ENCODE data around the gene CD9.

CD9 gene

DNA sequence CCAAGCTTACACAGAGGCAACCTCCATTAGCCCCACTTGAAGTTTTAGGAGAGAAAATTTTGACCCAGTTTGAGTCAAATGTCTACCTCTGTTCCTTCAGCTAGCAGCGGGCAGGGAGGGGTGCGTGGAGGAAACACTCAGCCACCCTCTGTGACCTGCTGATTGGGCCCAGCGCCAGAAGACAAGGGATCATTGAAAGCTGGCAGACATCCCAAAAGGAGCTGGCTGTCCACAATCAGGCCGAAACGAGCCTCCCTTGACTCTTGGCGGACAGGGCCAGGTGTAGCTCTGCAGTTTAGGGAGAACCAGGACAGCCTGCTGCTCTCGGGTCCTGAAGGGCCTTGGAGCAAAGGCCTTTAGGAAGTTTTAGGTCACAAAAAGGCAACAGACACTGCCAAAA is 41.3 kb downstream of the CD9 start:
- Histone ChIP-seq H3K9me3 (ENCODE audit: control insufficient read depth, insufficient read depth, low read length) (no peaks in the 10 kb centered on the region), H3K4me3 (ENCODE audit: low read length) (no peak overlapping the region), H3K36me3 (ENCODE audit: control insufficient read depth, insufficient read depth, low read length) (peaks cover 3% of the 10 kb centered on the region; the same call in 1 of the 2 replicates), H3K27me3 (ENCODE audit: control insufficient read depth, insufficient read depth, low read length) (no peaks in the 10 kb centered on the region), H3K27ac (ENCODE audit: low read length) (no peak overlapping the region), H3K4me1 (ENCODE audit: control insufficient read depth, insufficient read depth, low read length) (no peaks in the 10 kb centered on the region)
- WGBS (ENCODE audit: insufficient coverage, insufficient read length) = no CpG with 5 or more reads among the region's 7 CpGs
- DNase-seq (ENCODE audit: low read depth, low spot score) = no peak

DNA sequence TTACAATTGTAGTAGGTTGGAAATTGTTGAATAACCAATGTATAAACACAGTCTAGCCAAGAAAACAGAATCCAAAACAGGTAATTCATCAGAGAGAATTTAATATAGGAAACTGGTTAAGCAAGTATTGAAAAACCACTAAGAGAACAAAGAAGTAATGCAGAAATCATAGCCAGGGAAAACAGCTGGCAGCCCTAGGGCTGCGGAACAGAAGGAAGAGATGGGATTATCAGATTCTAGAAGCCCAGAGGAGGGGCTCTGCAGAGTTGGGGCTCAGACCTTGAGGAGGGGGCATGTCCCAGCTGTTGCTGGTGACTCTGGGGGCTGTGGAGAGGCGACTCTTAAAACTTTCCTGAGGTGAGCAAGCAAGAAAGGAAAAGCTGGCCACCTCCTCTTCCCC is 49.4 kb downstream of the CD9 start:
- Histone ChIP-seq H3K4me1 (ENCODE audit: control insufficient read depth, insufficient read depth, low read length) (no peaks in the 10 kb centered on the region), H3K36me3 (ENCODE audit: control insufficient read depth, insufficient read depth, low read length) (no peaks in the 10 kb centered on the region), H3K27me3 (ENCODE audit: control insufficient read depth, insufficient read depth, low read length) (no peaks in the 10 kb centered on the region), H3K27ac (ENCODE audit: low read length) (no peak overlapping the region), H3K9me3 (ENCODE audit: control insufficient read depth, insufficient read depth, low read length) (no peaks in the 10 kb centered on the region), H3K4me3 (ENCODE audit: low read length) (no peak overlapping the region)
- DNase-seq (ENCODE audit: low read depth, low spot score) = no peak
- WGBS (ENCODE audit: insufficient coverage, insufficient read length) = no CpG with 5 or more reads among the region's 2 CpGs

DNA sequence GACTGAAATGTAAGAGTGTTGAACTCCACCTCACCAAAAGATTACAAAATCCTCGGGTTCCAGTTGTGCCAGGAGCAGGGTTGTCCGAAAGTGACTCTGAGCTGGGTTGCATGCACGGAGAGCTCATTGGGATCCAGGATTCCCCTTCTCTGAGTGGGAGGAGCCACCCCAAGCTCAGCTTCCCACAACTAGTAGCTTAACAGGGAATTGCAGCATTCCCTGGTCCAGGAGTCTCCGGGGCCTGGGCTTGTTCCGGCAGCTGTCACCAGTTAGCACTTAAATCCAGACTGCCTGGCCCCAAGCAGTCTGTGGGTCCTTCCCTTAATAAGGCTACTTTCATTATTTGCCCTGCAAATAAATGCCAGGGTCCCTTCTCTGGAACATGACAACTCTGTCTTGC is 50.1 kb downstream of the CD9 start:
- no CpG with 5 or more reads among the region's 5 CpGs for WGBS (ENCODE audit: insufficient coverage, insufficient read length)

DNA sequence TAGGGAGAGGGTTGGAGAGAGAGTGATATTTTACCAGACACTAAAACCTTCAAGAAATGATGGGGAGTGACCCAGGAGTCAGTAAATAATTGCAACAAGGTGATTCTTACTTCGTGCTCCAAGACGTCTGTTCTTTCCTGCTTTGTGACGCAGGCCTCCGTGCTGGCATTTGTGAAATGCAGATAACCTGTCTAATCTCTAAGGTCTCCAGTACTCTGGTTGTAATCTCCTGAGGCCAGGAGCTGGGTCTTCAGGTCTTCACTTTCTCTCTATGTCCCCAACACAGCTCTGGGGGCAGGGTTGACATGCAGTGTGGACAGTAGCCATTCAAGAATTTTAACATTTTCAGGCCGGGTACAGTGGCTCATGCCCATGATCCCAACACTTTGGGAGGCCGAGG is 53.1 kb downstream of the CD9 start:
- DNase-seq (ENCODE audit: low read depth, low spot score) = no peak
- H3K27ac ChIP-seq (ENCODE audit: low read length) = no peak overlapping the region
- no CpG with 5 or more reads among the region's 6 CpGs for WGBS (ENCODE audit: insufficient coverage, insufficient read length)
- H3K36me3 ChIP-seq (ENCODE audit: control insufficient read depth, insufficient read depth, low read length) = no peaks in the 10 kb centered on the region
- H3K9me3 ChIP-seq (ENCODE audit: control insufficient read depth, insufficient read depth, low read length) = no peaks in the 10 kb centered on the region
- no peak overlapping the region for H3K4me3 ChIP-seq (ENCODE audit: low read length)
- no peaks in the 10 kb centered on the region for H3K27me3 ChIP-seq (ENCODE audit: control insufficient read depth, insufficient read depth, low read length)
- no peaks in the 10 kb centered on the region for H3K4me1 ChIP-seq (ENCODE audit: control insufficient read depth, insufficient read depth, low read length)

More for the DNA sequence above, 50.1 kb downstream of the CD9 start:
- H3K27ac ChIP-seq (ENCODE audit: low read length) = no peak overlapping the region
- H3K27me3 ChIP-seq (ENCODE audit: control insufficient read depth, insufficient read depth, low read length) = no peaks in the 10 kb centered on the region
- H3K4me3 ChIP-seq (ENCODE audit: low read length) = no peak overlapping the region
- no peaks in the 10 kb centered on the region for H3K9me3 ChIP-seq (ENCODE audit: control insufficient read depth, insufficient read depth, low read length)
- no peaks in the 10 kb centered on the region for H3K36me3 ChIP-seq (ENCODE audit: control insufficient read depth, insufficient read depth, low read length)
- no peak for DNase-seq (ENCODE audit: low read depth, low spot score)
- no peaks in the 10 kb centered on the region for H3K4me1 ChIP-seq (ENCODE audit: control insufficient read depth, insufficient read depth, low read length)

DNA sequence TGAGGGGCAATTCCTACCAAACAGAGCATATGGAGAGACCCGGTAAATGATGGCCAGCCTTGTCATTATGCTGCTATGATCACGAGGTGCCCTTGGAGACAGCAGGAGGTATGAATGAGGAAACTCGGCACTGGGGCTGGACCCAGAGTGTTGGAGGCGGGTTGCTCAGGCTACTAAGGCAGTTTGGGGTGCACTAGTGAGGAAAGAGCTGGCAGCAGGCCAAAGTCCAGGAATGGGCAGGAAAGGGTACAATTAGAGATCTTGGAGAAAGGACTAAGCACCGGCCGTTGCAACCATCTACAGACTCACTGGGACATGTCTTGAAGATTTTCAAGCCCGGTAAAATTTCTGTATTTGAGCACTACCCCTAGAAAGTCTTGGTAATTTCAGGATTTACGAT is 54.3 kb downstream of the CD9 start:
- DNase-seq (ENCODE audit: low read depth, low spot score) = no peak
- Histone ChIP-seq H3K9me3 (ENCODE audit: control insufficient read depth, insufficient read depth, low read length) (no peaks in the 10 kb centered on the region), H3K36me3 (ENCODE audit: control insufficient read depth, insufficient read depth, low read length) (no peaks in the 10 kb centered on the region), H3K4me1 (ENCODE audit: control insufficient read depth, insufficient read depth, low read length) (no peaks in the 10 kb centered on the region), H3K27me3 (ENCODE audit: control insufficient read depth, insufficient read depth, low read length) (no peaks in the 10 kb centered on the region), H3K27ac (ENCODE audit: low read length) (no peak overlapping the region), H3K4me3 (ENCODE audit: low read length) (no peak overlapping the region)
- no CpG with 5 or more reads among the region's 8 CpGs for WGBS (ENCODE audit: insufficient coverage, insufficient read length)

- DNase-seq (ENCODE audit: low read depth, low spot score) = no peak
- no peak overlapping the region for H3K4me3 ChIP-seq (ENCODE audit: low read length)
- no CpG with 5 or more reads among the region's 6 CpGs for WGBS (ENCODE audit: insufficient coverage, insufficient read length)
- H3K9me3 ChIP-seq (ENCODE audit: control insufficient read depth, insufficient read depth, low read length) = no peaks in the 10 kb centered on the region
- no peaks in the 10 kb centered on the region for H3K4me1 ChIP-seq (ENCODE audit: control insufficient read depth, insufficient read depth, low read length)
- no peaks in the 10 kb centered on the region for H3K27me3 ChIP-seq (ENCODE audit: control insufficient read depth, insufficient read depth, low read length)
- H3K27ac ChIP-seq (ENCODE audit: low read length) = no peak overlapping the region
- no peaks in the 10 kb centered on the region for H3K36me3 ChIP-seq (ENCODE audit: control insufficient read depth, insufficient read depth, low read length)
Measured at GRCh38 chr12:6257007-6257406, 56.8 kb downstream of the CD9 start.

DNA sequence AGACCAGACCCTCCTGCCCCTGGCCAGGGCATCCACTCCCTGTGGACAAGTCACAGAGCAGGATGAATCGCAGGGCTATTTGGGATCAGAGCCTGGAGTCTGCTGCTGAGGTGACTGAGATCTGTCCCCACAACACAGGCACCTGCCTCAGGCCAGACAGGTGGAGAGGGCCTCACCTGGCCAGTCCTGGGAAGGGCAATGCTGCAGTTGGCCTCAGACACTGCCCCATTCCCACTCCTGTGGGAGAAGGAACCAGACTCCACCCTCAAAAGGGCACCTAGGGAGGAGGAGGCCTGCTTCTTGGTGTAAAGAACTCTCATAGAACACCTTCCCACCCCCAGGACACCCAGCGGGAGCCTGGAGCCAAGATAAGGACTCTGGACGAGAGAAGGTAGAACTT is 62.0 kb downstream of the CD9 start:
- Histone ChIP-seq H3K4me1 (ENCODE audit: control insufficient read depth, insufficient read depth, low read length) (peaks cover 1% of the 10 kb centered on the region; the same call in 1 of the 2 replicates), H3K27me3 (ENCODE audit: control insufficient read depth, insufficient read depth, low read length) (no peaks in the 10 kb centered on the region), H3K9me3 (ENCODE audit: control insufficient read depth, insufficient read depth, low read length) (no peaks in the 10 kb centered on the region), H3K27ac (ENCODE audit: low read length) (no peak overlapping the region), H3K36me3 (ENCODE audit: control insufficient read depth, insufficient read depth, low read length) (no peaks in the 10 kb centered on the region), H3K4me3 (ENCODE audit: low read length) (no peak overlapping the region)
- no CpG with 5 or more reads among the region's 3 CpGs for WGBS (ENCODE audit: insufficient coverage, insufficient read length)
- DNase-seq (ENCODE audit: low read depth, low spot score) = no peak

GRCh38 chr12:6262623-6263022 is 62.4 kb downstream of the CD9 start:
- no CpG with 5 or more reads among the region's 2 CpGs for WGBS (ENCODE audit: insufficient coverage, insufficient read length)
- Histone ChIP-seq H3K36me3 (ENCODE audit: control insufficient read depth, insufficient read depth, low read length) (no peaks in the 10 kb centered on the region), H3K27ac (ENCODE audit: low read length) (no peak overlapping the region), H3K4me1 (ENCODE audit: control insufficient read depth, insufficient read depth, low read length) (peaks cover 1% of the 10 kb centered on the region; the same call in 1 of the 2 replicates), H3K27me3 (ENCODE audit: control insufficient read depth, insufficient read depth, low read length) (no peaks in the 10 kb centered on the region), H3K9me3 (ENCODE audit: control insufficient read depth, insufficient read depth, low read length) (no peaks in the 10 kb centered on the region), H3K4me3 (ENCODE audit: low read length) (no peak overlapping the region)
- DNase-seq (ENCODE audit: low read depth, low spot score) = no peak

- no peaks in the 10 kb centered on the region for H3K36me3 ChIP-seq (ENCODE audit: control insufficient read depth, insufficient read depth, low read length)
- WGBS (ENCODE audit: insufficient coverage, insufficient read length) = no CpG with 5 or more reads among the region's 4 CpGs
- no peaks in the 10 kb centered on the region for H3K9me3 ChIP-seq (ENCODE audit: control insufficient read depth, insufficient read depth, low read length)
- H3K27me3 ChIP-seq (ENCODE audit: control insufficient read depth, insufficient read depth, low read length) = no peaks in the 10 kb centered on the region
- H3K27ac ChIP-seq (ENCODE audit: low read length) = no peak overlapping the region
- no peak for DNase-seq (ENCODE audit: low read depth, low spot score)
- H3K4me3 ChIP-seq (ENCODE audit: low read length) = no peak overlapping the region
- peaks cover 4% of the 10 kb centered on the region for H3K4me1 ChIP-seq (ENCODE audit: control insufficient read depth, insufficient read depth, low read length)
Measured at GRCh38 chr12:6263931-6264330, 63.7 kb downstream of the CD9 start.

DNA sequence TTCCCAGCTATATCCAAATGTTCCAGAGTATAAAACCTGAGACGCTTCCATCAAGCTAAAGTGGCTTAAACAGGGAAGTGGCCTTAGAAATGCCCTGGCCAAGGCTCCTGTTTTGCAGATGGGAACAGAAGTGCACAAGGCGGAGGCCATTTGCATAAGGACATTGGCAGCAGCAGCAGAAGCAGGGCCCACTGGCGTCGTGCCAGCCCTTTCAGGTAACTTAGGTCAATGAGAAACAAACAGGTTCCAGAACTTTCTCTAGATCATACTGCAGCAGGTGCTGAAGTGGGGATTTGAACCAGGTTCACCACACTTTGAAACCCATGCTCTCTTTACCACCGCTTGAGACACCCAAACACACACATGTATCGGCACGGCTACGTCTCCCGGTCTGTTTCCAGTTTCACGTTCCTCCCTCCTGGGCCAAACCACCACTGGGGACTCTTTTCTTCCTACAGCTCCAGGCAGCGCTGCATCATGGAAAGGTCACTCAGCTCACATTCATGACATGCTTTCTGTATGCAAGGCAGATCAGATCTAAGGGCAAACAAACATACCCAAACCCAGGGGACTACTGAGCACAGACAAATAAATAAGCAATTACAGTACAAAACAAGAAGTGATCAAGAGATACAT is 64.3 kb downstream of the CD9 start:
- Histone ChIP-seq H3K27ac (ENCODE audit: low read length) (no peak overlapping the region), H3K36me3 (ENCODE audit: control insufficient read depth, insufficient read depth, low read length) (no peaks in the 10 kb centered on the region), H3K4me3 (ENCODE audit: low read length) (no peak overlapping the region), H3K4me1 (ENCODE audit: control insufficient read depth, insufficient read depth, low read length) (peaks cover 4% of the 10 kb centered on the region), H3K27me3 (ENCODE audit: control insufficient read depth, insufficient read depth, low read length) (no peaks in the 10 kb centered on the region), H3K9me3 (ENCODE audit: control insufficient read depth, insufficient read depth, low read length) (no peaks in the 10 kb centered on the region)
- DNase-seq (ENCODE audit: low read depth, low spot score) = no peak
- WGBS (ENCODE audit: insufficient coverage, insufficient read length) = no CpG with 5 or more reads among the region's 11 CpGs

- Histone ChIP-seq H3K27ac (ENCODE audit: low read length) (no peak overlapping the region), H3K9me3 (ENCODE audit: control insufficient read depth, insufficient read depth, low read length) (no peaks in the 10 kb centered on the region), H3K4me1 (ENCODE audit: control insufficient read depth, insufficient read depth, low read length) (peaks cover 4% of the 10 kb centered on the region), H3K4me3 (ENCODE audit: low read length) (no peak overlapping the region), H3K36me3 (ENCODE audit: control insufficient read depth, insufficient read depth, low read length) (no peaks in the 10 kb centered on the region), H3K27me3 (ENCODE audit: control insufficient read depth, insufficient read depth, low read length) (no peaks in the 10 kb centered on the region)
- no CpG with 5 or more reads among the region's 2 CpGs for WGBS (ENCODE audit: insufficient coverage, insufficient read length)
- DNase-seq (ENCODE audit: low read depth, low spot score) = no peak
Measured at GRCh38 chr12:6265038-6265405, 64.8 kb downstream of the CD9 start.
